ENCODE measurements around the gene COX6A1.

DNA sequence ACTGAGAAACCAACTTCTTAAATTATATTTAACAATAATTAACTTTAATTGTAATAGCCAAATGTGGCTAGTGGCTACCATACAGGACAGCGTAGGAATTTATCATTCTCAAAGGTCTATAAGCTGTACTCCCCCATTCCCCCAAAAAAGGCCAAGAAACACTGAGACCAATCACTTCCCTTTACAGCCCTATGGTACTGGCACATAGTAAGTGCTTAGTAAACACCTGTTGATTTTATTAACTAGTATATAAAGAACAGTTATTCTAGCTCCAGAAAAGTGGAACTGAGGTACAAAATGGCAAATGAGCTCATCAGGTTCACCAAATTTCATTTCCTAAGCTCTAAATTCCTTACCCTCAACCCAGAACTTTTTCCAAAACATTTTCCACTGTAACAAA lies 37.7 kb downstream of the COX6A1 start:
- TF ChIP-seq UBTF (CRISPR knock-in tag; IDR thresholded peaks at IDR 0.05) = no peak
- TF ChIP-seq SETDB1 (CRISPR knock-in tag; IDR thresholded peaks at IDR 0.05; ENCODE audit: borderline replicate concordance) = no peak
- no peak for TF ChIP-seq CTCF (CRISPR knock-in tag; IDR thresholded peaks at IDR 0.05)
- no peak for TF ChIP-seq ZBTB7A (CRISPR knock-in tag; IDR thresholded peaks at IDR 0.05)
- no peak for TF ChIP-seq MAFG (CRISPR knock-in tag; IDR thresholded peaks at IDR 0.05)
- no peak for TF ChIP-seq KDM1A (CRISPR knock-in tag; IDR thresholded peaks at IDR 0.05)
- TF ChIP-seq TFDP1 (CRISPR knock-in tag; IDR thresholded peaks at IDR 0.05; ENCODE audit: borderline replicate concordance) = no peak
- TF ChIP-seq EP300 (IDR thresholded peaks at IDR 0.05; ENCODE audit: low read depth in 2 of 2, low read length in 2 of 2) = no peak
- no peak for TF ChIP-seq EP300 (CRISPR knock-in tag; IDR thresholded peaks at IDR 0.05; ENCODE audit: borderline replicate concordance)
- no peak for TF ChIP-seq TBL1XR1 (IDR thresholded peaks at IDR 0.05; ENCODE audit: borderline replicate concordance, low read length, partially characterized antibody)

All from HepG2 (cell line).